Activated CD8-positive, alpha-beta memory T cell treated with anti-CD3 and anti-CD28 coated beads, Interleukin-2, amount 50 U/mL, for 24 hours (primary cell): Measurements from ENCODE around the gene FBXO48.
"Not testable (repeated sequence)": the region's sequence is repeated elsewhere in the genome, so short reads cannot be mapped to it uniquely, and the experiment has no call there.

Experiments
- DNase-seq: peaks from one replicate; pipeline ENCODE4 v3.0.0-alpha.2; 2020; ENCODE audit errors: extremely low read depth

The FBXO48 gene, protein sequence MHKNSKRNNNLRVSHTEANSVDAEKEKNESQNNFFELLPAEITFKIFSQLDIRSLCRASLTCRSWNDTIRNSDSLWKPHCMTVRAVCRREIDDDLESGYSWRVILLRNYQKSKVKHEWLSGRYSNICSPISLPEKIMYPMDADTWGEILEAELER

DNA sequence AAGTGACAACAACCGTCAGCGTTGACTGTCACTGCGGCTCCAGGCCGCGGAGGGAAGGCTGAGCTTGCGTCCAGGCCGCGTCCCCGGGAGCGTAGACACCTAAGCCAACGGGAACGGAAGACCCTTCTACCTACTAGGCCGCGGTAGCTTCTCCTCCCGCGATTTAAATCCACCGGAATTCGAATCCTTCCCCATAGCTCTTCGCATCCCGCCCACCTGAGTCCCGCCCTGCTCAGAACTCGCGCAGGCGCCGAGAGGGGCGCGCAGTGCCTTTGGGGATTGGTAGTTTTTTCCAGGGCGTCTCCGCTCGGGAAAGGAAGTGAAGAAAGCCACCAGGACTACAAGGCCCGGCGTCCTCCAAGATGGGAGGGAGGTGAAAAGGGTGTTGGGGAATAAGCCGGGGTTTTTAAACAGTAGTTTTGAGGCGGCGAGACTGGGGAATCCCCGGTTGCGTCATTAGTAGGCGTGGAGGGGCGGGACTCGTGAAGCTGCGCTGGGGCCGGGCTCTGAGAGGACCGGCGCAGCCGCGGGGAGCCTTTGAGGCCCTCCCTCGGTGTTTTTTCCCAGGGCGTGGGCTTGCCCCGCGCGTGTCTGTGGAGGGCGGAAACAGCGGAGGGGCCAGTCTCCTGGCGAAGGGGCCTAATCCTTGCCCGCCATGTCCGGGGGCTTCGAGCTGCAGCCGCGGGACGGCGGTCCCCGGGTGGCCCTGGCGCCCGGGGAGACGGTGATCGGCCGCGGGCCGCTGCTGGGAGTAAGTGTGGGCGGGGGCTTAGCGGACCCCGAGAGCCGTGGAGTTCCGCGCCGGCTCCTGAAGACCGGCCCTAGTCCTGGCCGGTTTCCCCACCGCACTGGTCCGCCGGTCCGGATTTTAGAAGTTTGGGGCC is at the start of gene FBXO48, which contains the start of gene APLF:
TSS of gene FBXO48 (minus strand) at position 218 of the 884 bp plus-strand sequence. CDS start 2,149 bp downstream, outside the sequence.
TSS of gene APLF (plus strand) at position 509 of the 884 bp plus-strand sequence. CDS start at position 656, 147 bp downstream.
- DNase-seq = peak; percentile 98

GRCh38 chr2:68516051-68516955 is 49.2 kb upstream of the FBXO48 start:
- DNase-seq = no peak

DNA sequence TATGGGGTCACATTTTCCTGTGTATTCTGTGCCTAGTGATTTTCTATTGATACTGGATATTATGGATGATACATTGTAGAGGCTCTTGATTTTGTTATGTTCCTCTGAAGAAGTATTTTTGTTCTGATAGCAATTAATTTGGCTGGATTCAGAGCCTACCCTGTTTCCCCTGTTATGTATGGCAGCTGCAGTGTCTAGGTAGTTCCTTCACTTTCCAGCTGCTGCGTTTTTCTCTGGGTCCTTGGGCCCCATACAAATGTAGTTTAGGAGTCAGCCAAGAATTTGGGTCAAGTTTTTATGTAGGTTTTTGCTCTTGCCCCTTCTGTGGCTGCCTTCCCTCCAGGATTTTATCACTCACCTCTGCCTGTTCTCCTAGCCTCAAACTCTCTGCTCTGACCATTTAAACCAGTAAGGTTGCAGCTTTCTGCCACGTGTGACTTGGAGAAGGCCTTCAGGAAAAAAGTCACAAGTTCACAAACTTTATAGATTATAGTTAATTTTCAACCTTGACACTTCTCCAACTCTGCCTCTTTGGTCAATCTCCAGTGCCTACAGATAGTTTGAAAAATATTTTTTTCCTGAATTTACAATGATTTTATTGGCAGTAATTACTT is 47.3 kb upstream of the FBXO48 start:
- no peak for DNase-seq

GRCh38 chr2:68512966-68513365 is 45.9 kb upstream of the FBXO48 start:
- no peak for DNase-seq

DNA sequence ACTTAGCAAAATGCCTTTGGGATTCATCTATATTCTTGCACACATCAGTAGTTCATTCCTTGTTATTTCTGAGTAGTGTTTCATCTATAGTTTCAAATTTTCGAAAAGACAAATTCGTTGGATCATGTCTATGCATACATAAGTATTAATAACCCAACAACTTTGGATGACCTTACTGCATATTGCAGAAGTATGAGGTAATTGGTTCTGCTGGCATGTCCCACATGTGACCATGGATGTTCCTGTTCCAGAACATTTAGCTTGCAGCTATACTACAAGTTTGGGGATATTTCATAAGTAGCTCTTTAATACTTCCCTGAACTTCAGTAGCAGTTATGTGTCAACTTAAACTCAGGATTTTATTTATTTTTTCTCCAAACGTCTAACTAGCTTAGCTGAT is 45.2 kb upstream of the FBXO48 start:
- DNase-seq = no peak

GRCh38 chr2:68506170-68506569 is 39.1 kb upstream of the FBXO48 start:
- no peak for DNase-seq

- no peak for DNase-seq
Measured at GRCh38 chr2:68505603-68506159, 38.6 kb upstream of the FBXO48 start.

GRCh38 chr2:68501768-68502167 is 34.7 kb upstream of the FBXO48 start:
- DNase-seq = no peak

DNA sequence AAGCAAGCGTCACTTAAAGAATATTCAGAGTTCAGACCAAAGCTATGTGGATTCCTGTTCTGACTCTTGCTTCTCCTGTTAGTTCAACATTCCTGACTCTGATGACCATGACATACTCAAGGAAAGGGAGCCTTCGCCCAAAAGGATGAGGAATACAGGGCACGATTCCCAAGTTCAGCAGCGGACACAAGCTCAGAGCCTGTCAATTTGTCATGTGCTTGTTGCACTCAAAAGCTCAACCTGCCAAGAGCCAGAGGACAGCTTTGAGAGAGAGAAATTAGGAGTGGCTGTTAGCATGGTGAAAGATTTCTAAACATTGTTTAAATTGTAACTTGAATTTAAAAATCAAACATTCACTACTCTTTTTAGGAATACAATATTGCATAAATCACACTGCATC is 33.6 kb upstream of the FBXO48 start:
- DNase-seq = no peak

- no peak for DNase-seq
Measured at GRCh38 chr2:68499133-68499532, 32.0 kb upstream of the FBXO48 start.

GRCh38 chr2:68491582-68491981 is 24.5 kb upstream of the FBXO48 start:
- no peak for DNase-seq

DNA sequence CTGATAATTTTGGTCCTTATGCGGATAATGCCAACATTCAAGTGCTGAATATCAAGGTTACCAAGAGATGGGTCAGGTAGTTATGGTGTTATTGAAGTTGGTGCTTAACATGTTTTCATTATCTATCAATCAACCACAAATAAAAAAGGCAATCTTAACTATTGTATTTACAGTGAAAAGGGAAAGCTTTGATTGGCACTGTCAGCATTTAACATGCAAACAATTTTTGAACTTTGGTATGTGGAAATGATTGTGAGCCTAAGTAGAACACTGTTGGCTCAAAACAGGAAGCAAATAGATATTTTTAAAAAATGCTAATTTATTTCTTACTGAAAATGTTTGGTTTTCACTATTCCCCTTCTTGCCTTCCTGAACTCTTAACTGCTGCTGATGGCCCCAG is 22.2 kb upstream of the FBXO48 start:
- DNase-seq = no peak

DNA sequence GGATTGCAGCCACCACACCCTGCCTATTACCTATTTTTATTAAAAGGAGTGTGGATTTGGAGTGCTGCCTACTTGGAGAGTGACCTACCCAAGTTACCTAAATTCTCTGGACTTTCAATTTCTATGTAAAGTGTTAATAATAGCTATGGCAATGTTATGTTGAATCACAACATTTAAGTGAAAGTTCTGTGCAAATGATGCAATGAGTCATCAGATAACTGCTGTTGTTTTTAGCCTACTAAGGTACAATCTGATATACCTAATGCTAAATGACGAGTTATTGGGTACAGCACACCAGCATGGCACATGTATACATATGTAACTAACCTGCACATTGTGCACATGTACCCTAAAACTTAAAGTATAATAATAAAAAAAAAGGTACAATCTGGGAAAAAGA is 21.5 kb upstream of the FBXO48 start:
- DNase-seq = not testable (repeated sequence)

DNA sequence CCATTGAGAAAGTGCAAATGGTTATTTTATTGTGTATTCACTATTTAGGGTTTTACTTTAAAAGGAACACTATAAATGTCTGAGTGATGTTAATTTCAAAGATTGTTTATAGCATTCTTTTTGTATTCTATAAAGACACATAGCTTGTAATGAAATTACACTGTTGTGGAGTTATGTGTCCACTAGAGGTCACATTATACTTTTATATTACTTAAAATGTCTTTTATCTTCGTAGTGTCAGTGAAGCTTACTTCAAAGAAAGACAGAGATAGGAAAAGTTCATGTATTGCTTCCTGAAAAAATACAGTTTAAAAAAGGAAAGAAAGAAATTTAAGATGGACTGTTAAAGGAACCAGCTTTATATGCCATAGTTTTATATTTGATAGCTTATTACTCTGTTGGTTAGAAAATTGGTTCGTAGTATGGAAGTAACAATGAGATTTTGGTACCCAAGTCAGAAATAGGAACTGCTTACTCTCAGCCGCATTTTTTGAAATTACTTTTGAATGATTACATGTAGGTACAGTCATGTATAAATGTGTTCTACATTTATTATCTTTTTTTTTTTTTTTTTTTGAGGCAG is 20.8 kb upstream of the FBXO48 start:
- no peak for DNase-seq

DNA sequence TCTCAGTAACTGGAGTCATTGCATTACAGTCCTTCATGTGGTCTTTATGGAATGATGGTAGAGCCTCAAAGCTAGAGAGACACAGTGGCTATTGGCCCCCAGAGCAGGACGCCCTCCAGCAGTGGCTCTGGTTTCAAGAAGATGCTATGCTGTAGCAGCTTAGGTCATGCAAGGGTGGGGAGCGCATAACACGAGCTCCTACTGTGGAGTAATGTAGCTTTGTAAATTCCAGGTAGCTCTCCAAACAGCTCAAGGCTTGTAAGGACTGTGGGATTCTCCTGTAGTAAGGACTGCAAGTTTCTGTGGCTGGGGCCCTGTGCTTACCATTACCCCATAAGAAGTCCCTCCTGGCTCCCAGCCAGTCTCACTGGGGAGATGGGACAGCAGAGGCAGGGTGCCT is 15.9 kb upstream of the FBXO48 start:
- no peak for DNase-seq

- DNase-seq = no peak
Measured at GRCh38 chr2:68482296-68482820, 15.3 kb upstream of the FBXO48 start.

- no peak for DNase-seq
Measured at GRCh38 chr2:68478688-68479087, 11.6 kb upstream of the FBXO48 start.

DNA sequence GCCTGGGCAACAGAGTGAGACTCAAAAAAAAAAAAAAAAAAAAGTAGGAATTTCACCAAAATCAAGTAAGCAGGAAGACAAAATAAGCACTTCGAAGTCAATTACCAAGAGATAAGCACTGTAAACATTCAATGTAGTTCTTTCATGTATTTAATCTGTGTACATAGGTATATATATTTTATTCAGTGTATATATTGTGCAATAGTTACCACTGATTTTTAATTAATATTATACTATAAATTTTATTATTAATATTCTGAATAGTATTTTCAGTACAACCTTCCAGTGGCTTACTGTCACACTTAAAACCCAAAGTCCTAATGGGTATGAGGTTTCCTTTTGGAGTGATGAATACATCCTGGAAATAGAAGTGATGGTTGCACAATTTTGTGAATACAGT is 9.4 kb upstream of the FBXO48 start:
- no peak for DNase-seq

DNA sequence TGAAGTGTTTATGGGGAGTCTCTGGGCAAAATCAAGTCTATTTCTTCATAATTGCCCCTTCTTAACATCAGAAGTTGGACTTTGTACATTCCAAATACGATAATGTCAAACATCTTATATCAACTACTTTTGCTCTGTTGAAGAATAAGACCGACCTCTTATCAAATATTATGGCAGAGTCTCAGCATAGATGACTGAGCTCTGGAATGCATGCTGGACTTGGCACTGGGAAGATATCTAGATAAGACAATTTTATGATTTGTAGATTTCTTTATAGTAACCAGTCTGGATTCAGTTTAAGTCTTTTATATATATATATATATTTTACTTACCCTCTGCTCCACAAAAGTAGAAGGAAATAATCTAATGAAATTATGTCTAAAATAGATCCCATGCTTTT is 8.5 kb upstream of the FBXO48 start:
- no peak for DNase-seq

GRCh38 chr2:68475110-68475509 is 8.0 kb upstream of the FBXO48 start:
- no peak for DNase-seq
